Fibroblast of lung (primary cell): ENCODE data around the gene PIM3. TPM values are rescaled to one million over a fixed set of nuclear protein-coding genes. Genes with fewer than 3 reads are reported as not detected.
A peak's percentile ranks its signal among the peaks of the same experiment; 100 is the strongest.

ENCODE experiments used
- DNase-seq, 2 donors: peaks; one replicate each; pipeline versions ENCODE4 v3.0.0 to v3.0.0-alpha.2; 2010; ENCODE audit warnings: low read depth in 2 of 2
- H2AFZ ChIP-seq: 2 replicates; pipeline ENCODE4 v1.5.1; 2012; ENCODE audit warnings: low read length, control low read depth, inconsistent platforms
- H3K27ac ChIP-seq: 2 replicates; pipeline ENCODE4 v1.5.1; 2011; ENCODE audit warnings: low read length, control low read depth; ENCODE audit not compliant: insufficient read depth
- H3K27me3 ChIP-seq: 2 replicates; pipeline ENCODE4 v1.5.1; 2011; ENCODE audit warnings: mild to moderate bottlenecking, low read length; ENCODE audit not compliant: control insufficient read depth, insufficient read depth
- H3K36me3 ChIP-seq: 2 replicates; pipeline ENCODE4 v1.5.1; 2011; ENCODE audit warnings: low read length; ENCODE audit not compliant: control insufficient read depth, insufficient read depth
- H3K4me1 ChIP-seq: 2 replicates; pipeline ENCODE4 v1.5.1; 2011; ENCODE audit warnings: low read length; ENCODE audit not compliant: control insufficient read depth, insufficient read depth; ENCODE audit errors: extremely low read depth
- H3K4me2 ChIP-seq: 2 replicates; pipeline ENCODE4 v1.5.1; 2011; ENCODE audit warnings: low read length, control low read depth; ENCODE audit not compliant: insufficient read depth; ENCODE audit errors: extremely low read depth
- H3K4me3 ChIP-seq, 4 experiments: fragments of 200-600 bp in 1 of 4; sonication (generic) in 1 of 4; replicated peaks in 1 of 4; 2 replicates each; pipeline ENCODE4 v1.5.1; 2011 to 2016; ENCODE audit warnings: low read length in 4 of 4, low read depth in 3 of 4, mild to moderate bottlenecking in 3 of 4, control low read depth in 2 of 4, inconsistent platforms in 1 of 4, mixed read lengths in 1 of 4; ENCODE audit not compliant: insufficient read depth in 1 of 4; ENCODE audit errors: control extremely low read depth in 1 of 4
- H3K79me2 ChIP-seq: 2 replicates; pipeline ENCODE4 v1.5.1; 2012; ENCODE audit warnings: mild to moderate bottlenecking, low read length, inconsistent platforms; ENCODE audit not compliant: control insufficient read depth, insufficient read depth
- H3K9ac ChIP-seq: 2 replicates; pipeline ENCODE4 v1.5.1; 2011; ENCODE audit warnings: mild to moderate bottlenecking, low read length, control low read depth; ENCODE audit not compliant: insufficient read depth
- H3K9me3 ChIP-seq: 2 replicates; pipeline ENCODE4 v1.5.1; 2012; ENCODE audit warnings: low read depth, low read length; ENCODE audit not compliant: control insufficient read depth, insufficient read depth
- H4K20me1 ChIP-seq: 2 replicates; pipeline ENCODE4 v1.5.1; 2011; ENCODE audit warnings: low read length; ENCODE audit not compliant: control insufficient read depth, insufficient read depth; ENCODE audit errors: extremely low read depth
- EZH2 ChIP-seq: IDR thresholded peaks from 2 replicates; pipeline ENCODE4 v1.5.1; 2012; ENCODE audit warnings: low read length, control low read depth, mild to moderate bottlenecking; ENCODE audit errors: missing control alignments
- polyA plus RNA-seq, 2 donors: library from polyadenylated mRNA; depleted of rRNA in 1 of 2; stranded (reverse) in 1 of 2; unstranded in 1 of 2; fragments of >200 nt; gene quantifications; 2 replicates each; pipeline ENCODE4 v1.2.1, GENCODE V29; 2011 to 2012; ENCODE audit warnings: missing spikeins in 1 of 2
- total RNA-seq: library from RNA; depleted of rRNA; stranded (reverse); fragments of >200 nt; gene quantifications from 2 replicates; pipeline ENCODE4 v1.2.1, GENCODE V29; 2014
- TF ChIP-seq, protein P1 (sequence below), 2 donors: IDR thresholded peaks in 1 of 2; conservative IDR thresholded peaks in 1 of 2; 1 replicate in 1 of 2; 2 replicates in 1 of 2; pipeline ENCODE4 v1.5.1; 2011 to 2012; ENCODE audit warnings: low read length in 2 of 2, control low read depth in 1 of 2, inconsistent platforms in 1 of 2, low read depth in 1 of 2, mild to moderate bottlenecking in 1 of 2

Gene PIM3
- total and polyA plus RNA-seq, 2 donors (not counting 1 experiment from before 2014, with no cell fraction given): 6.8 to 47.7 TPM

DNA sequence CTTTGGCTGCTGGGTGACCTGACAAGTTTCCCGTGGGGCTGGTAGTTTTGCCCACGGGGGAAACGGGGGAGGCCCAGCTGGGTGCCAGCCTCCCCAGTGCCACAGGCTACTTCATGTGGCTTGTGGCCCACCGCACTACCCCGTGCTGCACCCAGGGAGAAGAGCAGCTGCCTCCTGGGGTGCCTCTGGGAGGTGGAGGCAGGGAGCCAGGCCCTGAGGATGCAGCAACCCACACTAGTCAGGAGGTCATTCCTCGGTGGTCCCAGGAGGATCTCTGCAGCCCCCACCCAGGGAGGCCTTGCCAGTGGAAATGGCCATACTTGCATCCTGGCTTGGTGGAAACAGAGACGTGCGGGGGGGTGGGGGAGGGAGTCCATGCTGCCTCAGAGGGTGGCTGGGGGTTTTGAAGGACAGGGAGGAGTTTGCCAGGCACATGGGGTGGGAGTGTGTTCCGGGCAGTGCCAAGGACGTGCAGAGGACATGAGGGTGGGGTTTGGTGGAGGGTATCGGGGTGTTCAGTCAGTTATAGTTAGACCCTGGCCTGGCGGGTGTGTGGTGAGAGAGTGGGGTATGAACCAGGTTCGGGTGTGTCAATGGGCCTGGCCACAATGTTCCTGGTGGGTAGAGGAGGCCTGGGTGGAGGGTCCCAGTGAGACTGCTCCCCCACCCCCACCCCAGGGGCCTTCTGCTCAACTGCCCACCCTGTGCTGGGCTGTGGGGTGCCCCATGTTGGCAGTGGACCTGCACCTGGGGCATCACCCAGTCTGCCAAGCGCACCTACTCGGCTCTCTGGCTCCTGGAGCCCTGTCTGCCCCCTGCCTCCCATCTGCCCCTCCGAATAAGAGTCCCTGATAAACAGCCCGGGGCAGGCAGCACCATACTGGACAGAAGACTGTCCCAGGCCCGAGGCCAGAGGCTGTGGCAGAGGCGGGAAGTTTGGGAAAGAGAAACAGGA lies 3.8 kb downstream of the PIM3 start:
- TF ChIP-seq, protein P1, sequence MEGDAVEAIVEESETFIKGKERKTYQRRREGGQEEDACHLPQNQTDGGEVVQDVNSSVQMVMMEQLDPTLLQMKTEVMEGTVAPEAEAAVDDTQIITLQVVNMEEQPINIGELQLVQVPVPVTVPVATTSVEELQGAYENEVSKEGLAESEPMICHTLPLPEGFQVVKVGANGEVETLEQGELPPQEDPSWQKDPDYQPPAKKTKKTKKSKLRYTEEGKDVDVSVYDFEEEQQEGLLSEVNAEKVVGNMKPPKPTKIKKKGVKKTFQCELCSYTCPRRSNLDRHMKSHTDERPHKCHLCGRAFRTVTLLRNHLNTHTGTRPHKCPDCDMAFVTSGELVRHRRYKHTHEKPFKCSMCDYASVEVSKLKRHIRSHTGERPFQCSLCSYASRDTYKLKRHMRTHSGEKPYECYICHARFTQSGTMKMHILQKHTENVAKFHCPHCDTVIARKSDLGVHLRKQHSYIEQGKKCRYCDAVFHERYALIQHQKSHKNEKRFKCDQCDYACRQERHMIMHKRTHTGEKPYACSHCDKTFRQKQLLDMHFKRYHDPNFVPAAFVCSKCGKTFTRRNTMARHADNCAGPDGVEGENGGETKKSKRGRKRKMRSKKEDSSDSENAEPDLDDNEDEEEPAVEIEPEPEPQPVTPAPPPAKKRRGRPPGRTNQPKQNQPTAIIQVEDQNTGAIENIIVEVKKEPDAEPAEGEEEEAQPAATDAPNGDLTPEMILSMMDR (conservative IDR thresholded peaks at IDR 0.05 in 1 of 2, IDR thresholded peaks at IDR 0.05 in 1 of 2; ENCODE audit: low read depth in 1 of 2, low read length in 2 of 2): no peak
- no peak for TF ChIP-seq EZH2
- no peaks in the 10 kb centered on the region for H4K20me1 ChIP-seq

DNA sequence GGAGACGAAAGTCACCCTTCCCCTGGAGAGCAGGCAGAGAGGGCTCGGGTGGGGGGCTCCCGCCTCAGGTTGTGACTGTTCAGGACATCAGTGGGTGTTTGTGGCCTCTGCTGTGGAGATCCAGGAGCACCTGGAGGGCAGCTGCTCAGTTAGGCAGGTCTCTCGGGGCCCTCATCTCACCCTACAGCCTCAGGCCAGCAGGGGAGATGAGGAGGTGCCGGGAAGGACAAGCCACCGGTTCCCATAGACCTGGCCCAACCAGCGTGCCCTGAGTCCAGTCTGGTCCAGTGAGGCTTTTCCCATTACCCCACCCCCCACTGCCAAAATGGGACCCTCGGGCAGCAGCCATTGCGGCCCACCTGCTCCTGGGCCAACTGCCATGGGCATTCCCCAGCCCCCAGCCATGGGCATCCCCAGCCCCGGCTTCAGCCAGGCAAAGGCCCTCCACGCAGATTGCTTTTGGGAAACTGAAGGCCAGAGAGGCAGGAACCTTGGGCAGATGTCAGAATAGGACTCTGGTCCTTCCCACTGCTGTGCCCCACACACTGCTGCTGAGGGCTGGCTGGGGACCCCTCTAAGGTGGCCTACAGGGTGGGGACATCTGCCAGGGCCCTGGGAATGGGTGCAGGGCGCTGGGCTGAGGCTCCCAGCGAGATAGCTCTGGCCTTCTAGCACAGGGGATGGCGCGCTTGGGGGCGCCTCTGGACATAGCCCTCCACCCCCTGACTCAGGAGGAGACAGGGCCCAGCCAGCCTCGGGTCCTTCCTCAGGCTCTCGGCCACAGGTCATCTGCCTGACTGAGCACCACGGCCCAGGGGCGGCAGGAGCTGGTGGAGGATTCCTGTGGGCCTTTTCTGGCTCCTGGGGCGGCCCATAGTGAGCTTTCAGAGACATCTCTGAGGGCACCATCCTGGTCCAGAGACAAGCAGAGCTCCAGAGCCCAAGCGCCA lies 4.8 kb downstream of the PIM3 start:
- Histone ChIP-seq H3K4me3 (no peak overlapping the region), H3K9me3 (no peaks in the 10 kb centered on the region), H3K9ac (no peak overlapping the region), H3K79me2 (peaks cover 38% of the 10 kb centered on the region), H3K27me3 (no peaks in the 10 kb centered on the region), H3K36me3 (peaks cover 25% of the 10 kb centered on the region), H2AFZ (no peak overlapping the region), H3K4me2 (no peak overlapping the region), H3K4me1 (peaks cover 29% of the 10 kb centered on the region), H3K27ac (no peak overlapping the region), H4K20me1 (no peaks in the 10 kb centered on the region)
- DNase-seq: no peak
- TF ChIP-seq EZH2: no peak
- TF ChIP-seq, protein P1 (conservative IDR thresholded peaks at IDR 0.05 in 1 of 2, IDR thresholded peaks at IDR 0.05 in 1 of 2; ENCODE audit: low read depth in 1 of 2, low read length in 2 of 2): no peak

More for the DNA sequence above, 3.8 kb downstream of the PIM3 start:
- Histone ChIP-seq H3K4me2 (no peak overlapping the region), H3K27me3 (no peaks in the 10 kb centered on the region), H3K9ac (peak overlapping the region; percentile 7), H2AFZ (no peak overlapping the region), H3K9me3 (no peaks in the 10 kb centered on the region), H3K27ac (no peak overlapping the region), H3K36me3 (peaks cover 25% of the 10 kb centered on the region), H3K4me3 (peak overlapping the region in 1 of 4 experiments; percentile 84), H3K79me2 (peaks cover 38% of the 10 kb centered on the region), H3K4me1 (peaks cover 30% of the 10 kb centered on the region)
- no peak for DNase-seq
